K562 (cell line): Measurements from ENCODE around the gene CAMK2B.

ENCODE experiments used
- GATAD2B ChIP-seq: fragments of 450-650 bp; IDR thresholded peaks from 2 replicates; pipeline ENCODE4 v1.6.1; 2017; ENCODE audit warnings: mild to moderate bottlenecking, borderline replicate concordance
- PML ChIP-seq: IDR thresholded peaks from 2 replicates; pipeline ENCODE4 v1.6.1; 2012; ENCODE audit warnings: low read length, inconsistent platforms
- TF ChIP-seq, protein P1 (sequence below): fragments of 250-450 bp; sonication (Bioruptor Pico); IDR thresholded peaks from 2 replicates; pipeline ENCODE4 v1.5.0; 2021
- TF ChIP-seq, protein P2 (sequence below): fragments of 450-650 bp; IDR thresholded peaks from 2 replicates; pipeline ENCODE4 v1.6.1; 2018; ENCODE audit not compliant: partially characterized antibody

DNA sequence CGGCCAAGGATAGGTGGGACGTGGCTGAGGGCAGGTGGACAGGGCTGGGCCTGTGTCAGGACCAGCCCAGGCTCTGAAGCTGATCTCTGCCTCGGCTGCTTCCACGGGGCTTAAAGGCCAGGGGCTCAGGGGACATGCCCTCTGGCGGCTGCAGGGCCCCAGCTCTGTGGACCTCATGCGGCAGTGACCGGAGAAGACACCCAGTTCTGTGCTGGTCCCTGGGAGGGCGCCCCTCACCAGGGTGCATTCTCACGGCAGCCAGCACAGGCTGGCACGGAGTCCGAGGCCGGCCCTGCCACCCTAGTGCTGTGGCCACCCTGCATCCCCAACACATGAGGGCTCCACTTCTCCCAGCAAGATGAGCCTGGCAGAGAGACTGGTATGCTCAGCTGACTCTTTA lies 94.3 kb downstream of the CAMK2B start:
- no peak for TF ChIP-seq PML
- TF ChIP-seq, protein P1, sequence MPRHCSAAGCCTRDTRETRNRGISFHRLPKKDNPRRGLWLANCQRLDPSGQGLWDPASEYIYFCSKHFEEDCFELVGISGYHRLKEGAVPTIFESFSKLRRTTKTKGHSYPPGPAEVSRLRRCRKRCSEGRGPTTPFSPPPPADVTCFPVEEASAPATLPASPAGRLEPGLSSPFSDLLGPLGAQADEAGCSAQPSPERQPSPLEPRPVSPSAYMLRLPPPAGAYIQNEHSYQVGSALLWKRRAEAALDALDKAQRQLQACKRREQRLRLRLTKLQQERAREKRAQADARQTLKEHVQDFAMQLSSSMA (CRISPR knock-in tag), result no peak
- no peak for TF ChIP-seq GATAD2B
- TF ChIP-seq, protein P2, sequence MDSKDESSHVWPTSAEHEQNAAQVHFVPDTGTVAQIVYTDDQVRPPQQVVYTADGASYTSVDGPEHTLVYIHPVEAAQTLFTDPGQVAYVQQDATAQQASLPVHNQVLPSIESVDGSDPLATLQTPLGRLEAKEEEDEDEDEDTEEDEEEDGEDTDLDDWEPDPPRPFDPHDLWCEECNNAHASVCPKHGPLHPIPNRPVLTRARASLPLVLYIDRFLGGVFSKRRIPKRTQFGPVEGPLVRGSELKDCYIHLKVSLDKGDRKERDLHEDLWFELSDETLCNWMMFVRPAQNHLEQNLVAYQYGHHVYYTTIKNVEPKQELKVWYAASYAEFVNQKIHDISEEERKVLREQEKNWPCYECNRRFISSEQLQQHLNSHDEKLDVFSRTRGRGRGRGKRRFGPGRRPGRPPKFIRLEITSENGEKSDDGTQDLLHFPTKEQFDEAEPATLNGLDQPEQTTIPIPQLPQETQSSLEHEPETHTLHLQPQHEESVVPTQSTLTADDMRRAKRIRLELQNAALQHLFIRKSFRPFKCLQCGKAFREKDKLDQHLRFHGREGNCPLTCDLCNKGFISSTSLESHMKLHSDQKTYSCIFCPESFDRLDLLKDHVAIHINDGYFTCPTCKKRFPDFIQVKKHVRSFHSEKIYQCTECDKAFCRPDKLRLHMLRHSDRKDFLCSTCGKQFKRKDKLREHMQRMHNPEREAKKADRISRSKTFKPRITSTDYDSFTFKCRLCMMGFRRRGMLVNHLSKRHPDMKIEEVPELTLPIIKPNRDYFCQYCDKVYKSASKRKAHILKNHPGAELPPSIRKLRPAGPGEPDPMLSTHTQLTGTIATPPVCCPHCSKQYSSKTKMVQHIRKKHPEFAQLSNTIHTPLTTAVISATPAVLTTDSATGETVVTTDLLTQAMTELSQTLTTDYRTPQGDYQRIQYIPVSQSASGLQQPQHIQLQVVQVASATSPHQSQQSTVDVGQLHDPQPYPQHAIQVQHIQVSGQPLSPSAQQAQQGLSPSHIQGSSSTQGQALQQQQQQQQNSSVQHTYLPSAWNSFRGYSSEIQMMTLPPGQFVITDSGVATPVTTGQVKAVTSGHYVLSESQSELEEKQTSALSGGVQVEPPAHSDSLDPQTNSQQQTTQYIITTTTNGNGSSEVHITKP, result no peak
